ENCODE measurements around the gene TP53AIP1.

Gene TP53AIP1

DNA sequence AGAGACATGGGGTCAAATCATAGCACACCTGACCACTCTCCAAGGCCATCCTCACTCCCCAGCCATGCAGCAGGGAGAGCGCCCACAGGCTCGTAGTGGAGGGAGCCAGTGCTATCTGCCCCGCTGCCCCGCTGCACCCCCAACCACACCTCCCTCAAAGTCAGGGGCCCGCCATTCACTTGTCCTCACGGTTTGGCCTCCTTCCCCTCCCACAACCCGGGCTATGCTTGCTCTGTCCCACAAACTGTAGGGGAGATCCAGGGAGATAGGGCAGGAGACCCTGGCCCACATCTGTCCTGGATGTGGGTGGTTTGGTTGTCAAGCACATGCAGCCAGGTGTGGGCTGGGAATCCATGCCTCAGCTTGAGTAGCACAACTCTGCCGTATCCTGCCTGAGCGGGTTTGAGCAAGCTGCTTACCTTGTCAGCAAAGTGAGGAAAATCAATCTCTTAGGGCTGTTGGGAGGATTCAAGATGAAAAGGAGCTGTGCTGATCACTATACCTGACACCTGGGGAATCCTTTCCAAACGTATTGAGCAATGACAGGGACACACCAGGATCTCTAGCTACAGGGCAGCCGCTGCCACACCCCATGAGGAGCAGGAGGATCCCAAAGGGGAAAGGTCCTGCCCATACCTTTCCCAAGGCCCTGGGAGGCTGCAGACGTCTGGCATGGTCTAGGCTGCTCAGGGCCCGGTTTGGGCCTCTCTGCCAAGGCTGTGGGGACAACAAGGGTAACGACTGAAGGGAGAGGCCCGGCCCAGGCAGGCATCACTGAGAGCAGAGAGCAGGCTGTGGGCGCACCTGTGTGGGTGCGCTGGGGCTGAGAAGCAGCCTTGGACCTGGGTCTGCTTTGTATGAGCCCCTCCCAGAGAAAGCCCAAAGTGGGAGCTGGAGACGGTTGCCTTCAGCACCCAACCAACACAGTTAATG is 28.2 kb downstream of the TP53AIP1 start:
- TF ChIP-seq, protein P1, sequence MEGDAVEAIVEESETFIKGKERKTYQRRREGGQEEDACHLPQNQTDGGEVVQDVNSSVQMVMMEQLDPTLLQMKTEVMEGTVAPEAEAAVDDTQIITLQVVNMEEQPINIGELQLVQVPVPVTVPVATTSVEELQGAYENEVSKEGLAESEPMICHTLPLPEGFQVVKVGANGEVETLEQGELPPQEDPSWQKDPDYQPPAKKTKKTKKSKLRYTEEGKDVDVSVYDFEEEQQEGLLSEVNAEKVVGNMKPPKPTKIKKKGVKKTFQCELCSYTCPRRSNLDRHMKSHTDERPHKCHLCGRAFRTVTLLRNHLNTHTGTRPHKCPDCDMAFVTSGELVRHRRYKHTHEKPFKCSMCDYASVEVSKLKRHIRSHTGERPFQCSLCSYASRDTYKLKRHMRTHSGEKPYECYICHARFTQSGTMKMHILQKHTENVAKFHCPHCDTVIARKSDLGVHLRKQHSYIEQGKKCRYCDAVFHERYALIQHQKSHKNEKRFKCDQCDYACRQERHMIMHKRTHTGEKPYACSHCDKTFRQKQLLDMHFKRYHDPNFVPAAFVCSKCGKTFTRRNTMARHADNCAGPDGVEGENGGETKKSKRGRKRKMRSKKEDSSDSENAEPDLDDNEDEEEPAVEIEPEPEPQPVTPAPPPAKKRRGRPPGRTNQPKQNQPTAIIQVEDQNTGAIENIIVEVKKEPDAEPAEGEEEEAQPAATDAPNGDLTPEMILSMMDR (IDR thresholded peaks at IDR 0.05; ENCODE audit: borderline replicate concordance, insufficient read depth, low read depth, low read length): no peak
- no peak overlapping the region for H3K4me3 ChIP-seq (ENCODE audit: low read depth, low read length)

- H3K4me3 ChIP-seq (ENCODE audit: low read depth, low read length): no peak overlapping the region
- TF ChIP-seq, protein P1 (IDR thresholded peaks at IDR 0.05; ENCODE audit: borderline replicate concordance, insufficient read depth, low read depth, low read length): no peak
Measured at GRCh38 chr11:128913806-128914205, 28.9 kb downstream of the TP53AIP1 start.

DNA sequence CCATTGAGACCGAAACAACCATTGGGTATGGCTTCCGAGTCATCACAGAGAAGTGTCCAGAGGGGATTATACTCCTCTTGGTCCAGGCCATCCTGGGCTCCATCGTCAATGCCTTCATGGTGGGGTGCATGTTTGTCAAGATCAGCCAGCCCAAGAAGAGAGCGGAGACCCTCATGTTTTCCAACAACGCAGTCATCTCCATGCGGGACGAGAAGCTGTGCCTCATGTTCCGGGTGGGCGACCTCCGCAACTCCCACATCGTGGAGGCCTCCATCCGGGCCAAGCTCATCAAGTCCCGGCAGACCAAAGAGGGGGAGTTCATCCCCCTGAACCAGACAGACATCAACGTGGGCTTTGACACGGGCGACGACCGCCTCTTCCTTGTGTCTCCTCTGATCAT is 31.0 kb downstream of the TP53AIP1 start:
- TF ChIP-seq, protein P1 (IDR thresholded peaks at IDR 0.05; ENCODE audit: borderline replicate concordance, insufficient read depth, low read depth, low read length): no peak
- H3K4me3 ChIP-seq (ENCODE audit: low read depth, low read length): no peak overlapping the region

- no peak overlapping the region for H3K4me3 ChIP-seq (ENCODE audit: low read depth, low read length)
- TF ChIP-seq, protein P1 (IDR thresholded peaks at IDR 0.05; ENCODE audit: borderline replicate concordance, insufficient read depth, low read depth, low read length): no peak
Measured at GRCh38 chr11:128911239-128911638, 31.4 kb downstream of the TP53AIP1 start.

DNA sequence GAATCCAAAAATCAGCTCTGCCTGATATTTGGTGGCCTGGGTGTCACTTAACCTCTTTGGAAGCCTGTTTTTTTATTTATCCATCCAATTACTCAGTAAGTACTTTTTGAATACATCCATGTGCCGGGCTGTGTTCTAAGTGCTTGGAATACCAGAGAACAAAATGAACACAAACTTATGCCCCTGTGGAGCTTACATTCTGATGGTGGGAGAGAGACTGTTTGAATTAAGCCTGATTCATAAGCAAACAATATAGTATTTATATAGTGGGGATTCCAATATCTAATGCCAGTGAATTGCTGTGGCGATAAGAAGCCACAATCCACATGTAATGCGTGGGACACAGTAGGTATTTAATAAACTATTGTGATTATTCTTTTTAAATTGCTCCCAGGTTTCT is 32.1 kb downstream of the TP53AIP1 start:
- no peak overlapping the region for H3K4me3 ChIP-seq (ENCODE audit: low read depth, low read length)
- TF ChIP-seq, protein P1 (IDR thresholded peaks at IDR 0.05; ENCODE audit: borderline replicate concordance, insufficient read depth, low read depth, low read length): no peak

DNA sequence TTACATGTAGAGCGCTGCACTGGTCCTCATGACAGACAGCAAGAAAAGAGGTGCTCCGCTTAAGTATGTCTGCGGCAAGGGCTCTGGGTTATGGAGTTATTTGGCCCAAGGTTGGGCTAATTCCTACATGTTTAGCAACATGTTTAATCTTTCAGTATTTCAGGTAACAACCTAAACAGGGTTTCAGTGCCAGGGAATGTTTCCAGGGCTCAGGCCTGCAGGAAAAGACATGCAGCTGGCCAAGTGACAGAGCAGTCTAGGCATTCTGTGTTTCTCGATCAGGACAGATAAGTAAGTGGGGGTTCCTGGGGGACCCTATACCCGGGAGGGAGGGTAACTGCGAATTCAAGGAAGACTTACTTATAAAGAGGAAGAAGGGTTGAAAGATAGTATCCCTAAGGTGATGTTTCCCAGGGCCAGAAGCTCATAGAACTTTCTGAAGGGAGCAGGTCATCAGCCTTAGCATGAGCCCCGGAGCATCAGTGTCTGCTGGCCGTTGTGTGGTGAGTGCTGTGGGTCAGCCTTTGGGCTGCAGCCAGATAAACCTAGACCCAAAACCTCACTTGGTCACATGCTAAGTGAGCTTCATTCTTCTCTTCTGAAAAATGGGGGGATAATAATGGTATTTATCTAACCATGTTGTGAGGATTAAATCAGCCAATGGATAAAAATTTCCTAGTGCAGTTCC is 33.1 kb downstream of the TP53AIP1 start:
- H3K4me3 ChIP-seq (ENCODE audit: low read depth, low read length): no peak overlapping the region
- TF ChIP-seq, protein P1 (IDR thresholded peaks at IDR 0.05; ENCODE audit: borderline replicate concordance, insufficient read depth, low read depth, low read length): no peak
